NB4 (cell line): ENCODE results near the gene NOL6.

Experiments
- CTCF ChIP-seq: IDR thresholded peaks from one replicate; pipeline ENCODE4 v1.5.1; 2012; ENCODE audit warnings: low read depth, low read length
- POLR2A ChIP-seq: IDR thresholded peaks from 2 replicates; pipeline ENCODE4 v1.6.1; 2011; ENCODE audit warnings: mild to moderate bottlenecking; ENCODE audit not compliant: insufficient read length; ENCODE audit errors: extremely low read depth

GRCh38 chr9:33473643-33474352, at the start of gene NOL6:
- peak; percentile 69 for TF ChIP-seq POLR2A
- TF ChIP-seq CTCF = no peak
